HCEC 1CT (cell line): ENCODE measurements around the gene COA6.

Experiments used
- DNase-seq: peaks from one replicate; pipeline ENCODE4 v3.0.0-alpha.2; 2017

COA6 gene

GRCh38 chr1:234413990-234414389 is 40.7 kb downstream of the COA6 start:
- no peak for DNase-seq

- no peak for DNase-seq
Measured at GRCh38 chr1:234427950-234428646, 54.8 kb downstream of the COA6 start.

GRCh38 chr1:234429434-234429806 is 56.2 kb downstream of the COA6 start:
- DNase-seq: no peak

- DNase-seq: no peak
Measured at GRCh38 chr1:234430691-234431090, 57.4 kb downstream of the COA6 start.

- no peak for DNase-seq
Measured at GRCh38 chr1:234431255-234431654, 58.0 kb downstream of the COA6 start.

- no peak for DNase-seq
Measured at GRCh38 chr1:234433563-234434285, 60.5 kb downstream of the COA6 start.
